H1 (cell line): ENCODE results near the gene NENF.

ENCODE experiments used
- CHD1 ChIP-seq: IDR thresholded peaks from 2 replicates; pipeline ENCODE4 v1.6.1; 2012; ENCODE audit warnings: low read depth, low read length, improper control_type of control experiment
- EP300 ChIP-seq, 2 experiments: IDR thresholded peaks; 1 replicate in 1 of 2; 2 replicates in 1 of 2; pipeline ENCODE4 v1.6.1; 2011 to 2012; ENCODE audit warnings: low read depth in 2 of 2, low read length in 2 of 2, mild to moderate bottlenecking in 2 of 2, borderline replicate concordance in 1 of 2, inconsistent platforms in 1 of 2, moderate library complexity in 1 of 2
- EZH2 ChIP-seq: fragments of 200-600 bp; sonication (generic); IDR thresholded peaks from 2 replicates; pipeline ENCODE4 v1.7.1; 2012; ENCODE audit warnings: low read depth, mild to moderate bottlenecking, moderate library complexity, low read length, inconsistent platforms; ENCODE audit not compliant: severe bottlenecking
- JUND ChIP-seq: IDR thresholded peaks from 2 replicates; pipeline ENCODE4 v1.6.1; 2011; ENCODE audit warnings: mild to moderate bottlenecking, improper control_type of control experiment, low read length
- MAFK ChIP-seq: IDR thresholded peaks from 2 replicates; pipeline ENCODE4 v1.6.1; 2012; ENCODE audit warnings: low read depth, mild to moderate bottlenecking, improper control_type of control experiment, low read length
- MAX ChIP-seq: IDR thresholded peaks from 2 replicates; pipeline ENCODE4 v1.6.1; 2012; ENCODE audit warnings: inconsistent platforms
- NRF1 ChIP-seq: IDR thresholded peaks from 2 replicates; pipeline ENCODE4 v1.6.1; 2011; ENCODE audit warnings: mild to moderate bottlenecking, low read depth, low read length, improper control_type of control experiment
- POLR2AphosphoS5 ChIP-seq: IDR thresholded peaks from 2 replicates; pipeline ENCODE4 v1.6.1; 2011; ENCODE audit warnings: low read depth, low read length
- RFX5 ChIP-seq: IDR thresholded peaks from 2 replicates; pipeline ENCODE4 v1.6.1; 2011; ENCODE audit warnings: low read depth, low read length, improper control_type of control experiment, borderline replicate concordance
- SIN3A ChIP-seq, 2 experiments: IDR thresholded peaks in 1 of 2; conservative IDR thresholded peaks in 1 of 2; 2 replicates each; pipeline ENCODE4 v1.6.1; 2011 to 2012; ENCODE audit warnings: low read length in 2 of 2, improper control_type of control experiment in 1 of 2, low read depth in 1 of 2, mild to moderate bottlenecking in 1 of 2
- TAF1 ChIP-seq: IDR thresholded peaks from 2 replicates; pipeline ENCODE4 v1.6.1; 2011; ENCODE audit warnings: mild to moderate bottlenecking, low read depth, low read length
- TBP ChIP-seq: IDR thresholded peaks from 2 replicates; pipeline ENCODE4 v1.6.1; 2011; ENCODE audit warnings: low read depth, low read length, improper control_type of control experiment
- TF ChIP-seq, protein P1 (sequence below), 3 experiments: IDR thresholded peaks; 1 replicate in 2 of 3; 2 replicates in 1 of 3; pipeline versions ENCODE4 v1.5.1 to v1.6.1; 2011; ENCODE audit warnings: low read length in 3 of 3, mild to moderate bottlenecking in 3 of 3, inconsistent platforms in 2 of 3, low read depth in 1 of 3, moderate library complexity in 1 of 3; ENCODE audit not compliant: insufficient read depth in 1 of 3; ENCODE audit errors: control extremely low read depth in 1 of 3

DNA sequence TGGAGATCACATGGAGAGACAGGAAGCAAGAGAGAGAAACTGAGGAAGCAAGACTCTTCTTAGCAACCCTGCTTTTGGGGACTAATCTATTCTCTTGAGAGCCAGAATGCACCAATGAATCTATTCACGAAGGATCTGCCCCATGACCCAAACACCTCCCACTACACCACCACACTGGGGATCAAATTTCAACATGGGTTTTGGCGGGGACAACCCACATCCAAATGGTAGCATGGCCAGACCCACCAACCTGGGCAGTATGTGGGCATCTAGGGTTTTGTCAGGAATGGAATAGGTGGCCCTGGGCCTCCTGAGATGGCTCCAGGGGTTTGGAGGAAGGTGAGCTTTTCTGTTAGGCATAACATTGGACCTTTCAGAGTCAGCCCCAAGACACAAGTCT is 33.7 kb downstream of the NENF start:
- TF ChIP-seq, protein P1, sequence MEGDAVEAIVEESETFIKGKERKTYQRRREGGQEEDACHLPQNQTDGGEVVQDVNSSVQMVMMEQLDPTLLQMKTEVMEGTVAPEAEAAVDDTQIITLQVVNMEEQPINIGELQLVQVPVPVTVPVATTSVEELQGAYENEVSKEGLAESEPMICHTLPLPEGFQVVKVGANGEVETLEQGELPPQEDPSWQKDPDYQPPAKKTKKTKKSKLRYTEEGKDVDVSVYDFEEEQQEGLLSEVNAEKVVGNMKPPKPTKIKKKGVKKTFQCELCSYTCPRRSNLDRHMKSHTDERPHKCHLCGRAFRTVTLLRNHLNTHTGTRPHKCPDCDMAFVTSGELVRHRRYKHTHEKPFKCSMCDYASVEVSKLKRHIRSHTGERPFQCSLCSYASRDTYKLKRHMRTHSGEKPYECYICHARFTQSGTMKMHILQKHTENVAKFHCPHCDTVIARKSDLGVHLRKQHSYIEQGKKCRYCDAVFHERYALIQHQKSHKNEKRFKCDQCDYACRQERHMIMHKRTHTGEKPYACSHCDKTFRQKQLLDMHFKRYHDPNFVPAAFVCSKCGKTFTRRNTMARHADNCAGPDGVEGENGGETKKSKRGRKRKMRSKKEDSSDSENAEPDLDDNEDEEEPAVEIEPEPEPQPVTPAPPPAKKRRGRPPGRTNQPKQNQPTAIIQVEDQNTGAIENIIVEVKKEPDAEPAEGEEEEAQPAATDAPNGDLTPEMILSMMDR (IDR thresholded peaks at IDR 0.05; ENCODE audit: control extremely low read depth in 1 of 3, insufficient read depth in 1 of 3, low read depth in 1 of 3, low read length in 3 of 3), result no peak
- TF ChIP-seq TAF1 (no peak), POLR2AphosphoS5 (no peak), JUND (no peak), NRF1 (no peak), RFX5 (no peak), CHD1 (no peak), EZH2 (no peak), EP300 (IDR thresholded peaks at IDR 0.05; ENCODE audit: borderline replicate concordance in 1 of 2, low read depth in 2 of 2, low read length in 2 of 2) (no peak), MAFK (no peak), MAX (no peak), SIN3A (conservative IDR thresholded peaks at IDR 0.05 in 1 of 2, IDR thresholded peaks at IDR 0.05 in 1 of 2; ENCODE audit: low read depth in 1 of 2, low read length in 2 of 2) (no peak), TBP (no peak)
